Measurements from ENCODE around the gene ARHGAP40.

Gene ARHGAP40

GRCh38 chr20:38645980-38646858 is 44.6 kb downstream of the ARHGAP40 start:
- H3K27ac ChIP-seq (ENCODE audit: low read depth, low read length) = no peak overlapping the region
- no peak overlapping the region for H2BK120ac ChIP-seq (ENCODE audit: low read depth, low read length)
- H3K18ac ChIP-seq (ENCODE audit: low read length) = no peak overlapping the region
- H4K8ac ChIP-seq (ENCODE audit: low read depth, low read length) = no peak overlapping the region
- H2AK5ac ChIP-seq (ENCODE audit: low read length) = peak overlapping the region; percentile 32
- DNase-seq = peak; percentile 85
- H3K27me3 ChIP-seq (ENCODE audit: insufficient read depth, low read length, poor library complexity) = no peaks in the 10 kb centered on the region
- WGBS (ENCODE audit: extremely low coverage, insufficient coverage, low lambda C conversion rate) = no CpG with 5 or more reads among the region's 50 CpGs
- no peak overlapping the region for H2BK5ac ChIP-seq (ENCODE audit: low read length)
- H3K36me3 ChIP-seq (ENCODE audit: control insufficient read depth, insufficient read depth, low read length) = peaks cover 6% of the 10 kb centered on the region
- H3K23ac ChIP-seq (ENCODE audit: low read length) = no peak overlapping the region
- no peaks in the 10 kb centered on the region for H3K79me2 ChIP-seq (ENCODE audit: control insufficient read depth, insufficient read depth, low read length)
- H2BK15ac ChIP-seq (replicated peaks; ENCODE audit: low read depth) = no peak overlapping the region
- H3K4me2 ChIP-seq (ENCODE audit: low read length) = peak overlapping the region; percentile 43
- no peak overlapping the region for H4K5ac ChIP-seq (ENCODE audit: low read length)
- H3K4me3 ChIP-seq (ENCODE audit: low read length) = no peak overlapping the region
- H3K79me1 ChIP-seq (ENCODE audit: low read length) = no peaks in the 10 kb centered on the region
- no peak overlapping the region for H3K4ac ChIP-seq (ENCODE audit: low read depth, low read length)
- H3K4me1 ChIP-seq (ENCODE audit: control insufficient read depth, low read depth, low read length) = no peaks in the 10 kb centered on the region
- H3K56ac ChIP-seq (ENCODE audit: low read length) = peak overlapping the region; percentile 86
- peak overlapping the region; percentile 62 for H3K9ac ChIP-seq (ENCODE audit: low read length)

- Histone ChIP-seq H3K4me2 (ENCODE audit: low read length) (no peak overlapping the region), H3K27me3 (ENCODE audit: insufficient read depth, low read length, poor library complexity) (no peaks in the 10 kb centered on the region), H3K27ac (ENCODE audit: low read depth, low read length) (no peak overlapping the region)
Measured at GRCh38 chr20:38649275-38649891, 47.8 kb downstream of the ARHGAP40 start.

GRCh38 chr20:38650010-38650409 is 48.4 kb downstream of the ARHGAP40 start:
- no peak overlapping the region for H3K4me2 ChIP-seq (ENCODE audit: low read length)
- H2AK5ac ChIP-seq (ENCODE audit: low read length) = no peak overlapping the region
- no peaks in the 10 kb centered on the region for H3K27me3 ChIP-seq (ENCODE audit: insufficient read depth, low read length, poor library complexity)
- no peak overlapping the region for H2BK15ac ChIP-seq (replicated peaks; ENCODE audit: low read depth)
- H3K23ac ChIP-seq (ENCODE audit: low read length) = no peak overlapping the region
- no peak overlapping the region for H3K27ac ChIP-seq (ENCODE audit: low read depth, low read length)
- no peak overlapping the region for H3K18ac ChIP-seq (ENCODE audit: low read length)
- no peak overlapping the region for H2BK120ac ChIP-seq (ENCODE audit: low read depth, low read length)
- H2BK5ac ChIP-seq (ENCODE audit: low read length) = no peak overlapping the region
- DNase-seq = no peak
- H4K8ac ChIP-seq (ENCODE audit: low read depth, low read length) = no peak overlapping the region
- H3K56ac ChIP-seq (ENCODE audit: low read length) = no peak overlapping the region
- WGBS (ENCODE audit: extremely low coverage, insufficient coverage, low lambda C conversion rate) = no CpG with 5 or more reads among the region's 4 CpGs
- peaks cover 3% of the 10 kb centered on the region for H3K36me3 ChIP-seq (ENCODE audit: control insufficient read depth, insufficient read depth, low read length)
- H3K4ac ChIP-seq (ENCODE audit: low read depth, low read length) = no peak overlapping the region
- H3K79me1 ChIP-seq (ENCODE audit: low read length) = no peaks in the 10 kb centered on the region
- H3K4me3 ChIP-seq (ENCODE audit: low read length) = no peak overlapping the region
- no peak overlapping the region for H3K9ac ChIP-seq (ENCODE audit: low read length)
- H3K79me2 ChIP-seq (ENCODE audit: control insufficient read depth, insufficient read depth, low read length) = no peaks in the 10 kb centered on the region
- no peak overlapping the region for H4K5ac ChIP-seq (ENCODE audit: low read length)
- no peaks in the 10 kb centered on the region for H3K4me1 ChIP-seq (ENCODE audit: control insufficient read depth, low read depth, low read length)

More at GRCh38 chr20:38649275-38649891, 47.8 kb downstream of the ARHGAP40 start:
- Histone ChIP-seq H2BK5ac (ENCODE audit: low read length) (no peak overlapping the region), H3K36me3 (ENCODE audit: control insufficient read depth, insufficient read depth, low read length) (peaks cover 3% of the 10 kb centered on the region), H3K23ac (ENCODE audit: low read length) (no peak overlapping the region), H3K4me1 (ENCODE audit: control insufficient read depth, low read depth, low read length) (no peaks in the 10 kb centered on the region), H3K79me1 (ENCODE audit: low read length) (no peaks in the 10 kb centered on the region), H3K4me3 (ENCODE audit: low read length) (no peak overlapping the region), H4K5ac (ENCODE audit: low read length) (no peak overlapping the region), H2BK120ac (ENCODE audit: low read depth, low read length) (no peak overlapping the region), H3K18ac (ENCODE audit: low read length) (no peak overlapping the region), H2BK15ac (replicated peaks; ENCODE audit: low read depth) (no peak overlapping the region), H3K4ac (ENCODE audit: low read depth, low read length) (no peak overlapping the region), H2AK5ac (ENCODE audit: low read length) (no peak overlapping the region), H3K79me2 (ENCODE audit: control insufficient read depth, insufficient read depth, low read length) (no peaks in the 10 kb centered on the region), H3K9ac (ENCODE audit: low read length) (no peak overlapping the region), H4K8ac (ENCODE audit: low read depth, low read length) (no peak overlapping the region), H3K56ac (ENCODE audit: low read length) (no peak overlapping the region)
- WGBS (ENCODE audit: extremely low coverage, insufficient coverage, low lambda C conversion rate) = no CpG with 5 or more reads among the region's 10 CpGs
- no peak for DNase-seq

GRCh38 chr20:38651154-38651553 is 49.5 kb downstream of the ARHGAP40 start:
- Histone ChIP-seq H3K27ac (ENCODE audit: low read depth, low read length) (no peak overlapping the region), H2BK15ac (replicated peaks; ENCODE audit: low read depth) (no peak overlapping the region), H2BK120ac (ENCODE audit: low read depth, low read length) (no peak overlapping the region), H3K79me1 (ENCODE audit: low read length) (no peaks in the 10 kb centered on the region), H3K23ac (ENCODE audit: low read length) (no peak overlapping the region), H4K5ac (ENCODE audit: low read length) (no peak overlapping the region), H3K79me2 (ENCODE audit: control insufficient read depth, insufficient read depth, low read length) (no peaks in the 10 kb centered on the region), H3K4me2 (ENCODE audit: low read length) (no peak overlapping the region), H3K9ac (ENCODE audit: low read length) (no peak overlapping the region), H3K27me3 (ENCODE audit: insufficient read depth, low read length, poor library complexity) (no peaks in the 10 kb centered on the region), H3K4me1 (ENCODE audit: control insufficient read depth, low read depth, low read length) (no peaks in the 10 kb centered on the region), H3K18ac (ENCODE audit: low read length) (no peak overlapping the region), H3K36me3 (ENCODE audit: control insufficient read depth, insufficient read depth, low read length) (peaks cover 3% of the 10 kb centered on the region), H4K8ac (ENCODE audit: low read depth, low read length) (no peak overlapping the region), H3K4ac (ENCODE audit: low read depth, low read length) (no peak overlapping the region), H2BK5ac (ENCODE audit: low read length) (no peak overlapping the region), H3K4me3 (ENCODE audit: low read length) (no peak overlapping the region), H3K56ac (ENCODE audit: low read length) (no peak overlapping the region), H2AK5ac (ENCODE audit: low read length) (no peak overlapping the region)
- DNase-seq = no peak
- no CpG with 5 or more reads among the region's 2 CpGs for WGBS (ENCODE audit: extremely low coverage, insufficient coverage, low lambda C conversion rate)

GRCh38 chr20:38651562-38651961 is 50.0 kb downstream of the ARHGAP40 start:
- no peaks in the 10 kb centered on the region for H3K4me1 ChIP-seq (ENCODE audit: control insufficient read depth, low read depth, low read length)
- no peaks in the 10 kb centered on the region for H3K27me3 ChIP-seq (ENCODE audit: insufficient read depth, low read length, poor library complexity)
- no peak overlapping the region for H3K18ac ChIP-seq (ENCODE audit: low read length)
- no peak overlapping the region for H3K4ac ChIP-seq (ENCODE audit: low read depth, low read length)
- no peak for DNase-seq
- H2BK15ac ChIP-seq (replicated peaks; ENCODE audit: low read depth) = no peak overlapping the region
- no peak overlapping the region for H2AK5ac ChIP-seq (ENCODE audit: low read length)
- H2BK120ac ChIP-seq (ENCODE audit: low read depth, low read length) = no peak overlapping the region
- H3K56ac ChIP-seq (ENCODE audit: low read length) = no peak overlapping the region
- WGBS (ENCODE audit: extremely low coverage, insufficient coverage, low lambda C conversion rate) = no CpG with 5 or more reads among the region's 6 CpGs
- H3K9ac ChIP-seq (ENCODE audit: low read length) = no peak overlapping the region
- H3K27ac ChIP-seq (ENCODE audit: low read depth, low read length) = no peak overlapping the region
- no peak overlapping the region for H4K5ac ChIP-seq (ENCODE audit: low read length)
- H3K4me2 ChIP-seq (ENCODE audit: low read length) = no peak overlapping the region
- no peaks in the 10 kb centered on the region for H3K79me2 ChIP-seq (ENCODE audit: control insufficient read depth, insufficient read depth, low read length)
- H2BK5ac ChIP-seq (ENCODE audit: low read length) = no peak overlapping the region
- no peak overlapping the region for H3K23ac ChIP-seq (ENCODE audit: low read length)
- peaks cover 1% of the 10 kb centered on the region for H3K36me3 ChIP-seq (ENCODE audit: control insufficient read depth, insufficient read depth, low read length)
- H3K4me3 ChIP-seq (ENCODE audit: low read length) = no peak overlapping the region
- no peak overlapping the region for H4K8ac ChIP-seq (ENCODE audit: low read depth, low read length)
- H3K79me1 ChIP-seq (ENCODE audit: low read length) = no peaks in the 10 kb centered on the region
